Common myeloid progenitor, CD34-positive (primary cell): Measurements from ENCODE around the gene GFOD1.

Source experiments
- CTCF ChIA-PET: fragments of 350-600 bp; sonication (Branson Sonifier 250); formaldehyde crosslinking; loops from one replicate; lab custom pipeline; 2021; ENCODE audit warnings: antibody characterized with exemption; lab: Charles Lee
- POLR2A ChIA-PET: fragments of 350-600 bp; sonication (Branson Sonifier 250); formaldehyde crosslinking; loops from one replicate; lab custom pipeline; 2021; ENCODE audit warnings: antibody characterized with exemption; lab: Charles Lee
- DNase-seq, 3 donors: peaks; one replicate each; pipeline versions ENCODE4 v3.0.0 to v3.0.0-alpha.2; 2013
- H3K27ac ChIP-seq, 2 experiments: 1 replicate in 1 of 2; 2 replicates in 1 of 2; pipeline ENCODE4 v1.7.0; 2013; ENCODE audit warnings: inconsistent platforms in 2 of 2, low read length in 2 of 2, mild to moderate bottlenecking in 2 of 2, low read depth in 1 of 2, moderate library complexity in 1 of 2; ENCODE audit not compliant: severe bottlenecking in 2 of 2, insufficient read depth in 1 of 2, poor library complexity in 1 of 2
- H3K27me3 ChIP-seq, 5 experiments: replicated peaks in 2 of 5; 1 replicate in 3 of 5; 2 replicates in 2 of 5; pipeline versions ENCODE4 v1.6.1 to v1.7.0; 2013; ENCODE audit warnings: low read length in 4 of 5, mild to moderate bottlenecking in 2 of 5, moderate library complexity in 2 of 5, inconsistent platforms in 1 of 5; ENCODE audit not compliant: insufficient read depth in 5 of 5, control insufficient read depth in 4 of 5
- H3K36me3 ChIP-seq, 4 experiments: 1 replicate in 2 of 4; 2 replicates in 2 of 4; pipeline versions ENCODE4 v1.6.1 to v1.7.0; 2013; ENCODE audit warnings: low read length in 3 of 4, control low read depth in 1 of 4, mild to moderate bottlenecking in 1 of 4; ENCODE audit not compliant: control insufficient read depth in 4 of 4, insufficient read depth in 4 of 4
- H3K4me1 ChIP-seq, 4 experiments: 1 replicate in 3 of 4; 2 replicates in 1 of 4; pipeline versions ENCODE4 v1.6.1 to v1.7.1; 2013; ENCODE audit warnings: low read length in 3 of 4, mild to moderate bottlenecking in 3 of 4, control low read depth in 1 of 4, inconsistent platforms in 1 of 4, moderate library complexity in 1 of 4; ENCODE audit not compliant: control insufficient read depth in 4 of 4, insufficient read depth in 4 of 4; ENCODE audit errors: control extremely low read depth in 1 of 4
- H3K4me3 ChIP-seq, 7 experiments: 1 replicate in 4 of 7; 2 replicates in 3 of 7; pipeline versions ENCODE4 v1.5.1 to v1.7.0; 2013; ENCODE audit warnings: mild to moderate bottlenecking in 7 of 7, low read length in 6 of 7, moderate library complexity in 6 of 7, inconsistent platforms in 2 of 7, low read depth in 2 of 7, control low read depth in 1 of 7; ENCODE audit not compliant: insufficient read depth in 4 of 7, control insufficient read depth in 1 of 7; ENCODE audit errors: extremely low read depth in 1 of 7
- H3K9me3 ChIP-seq, 5 experiments: 1 replicate in 4 of 5; 2 replicates in 1 of 5; pipeline versions ENCODE4 v1.6.1 to v1.7.1; 2013; ENCODE audit warnings: low read length in 4 of 5, mild to moderate bottlenecking in 2 of 5, inconsistent platforms in 1 of 5, low read depth in 1 of 5, moderate library complexity in 1 of 5; ENCODE audit not compliant: control insufficient read depth in 4 of 5, insufficient read depth in 2 of 5; ENCODE audit errors: control extremely low read depth in 1 of 5
- WGBS: methylation state at CpG from one replicate; pipeline ENCODE4 v1.1.5; 2013; ENCODE audit not compliant: insufficient coverage; 5-methylcytosine and 5-hydroxymethylcytosine counted together

The GFOD1 gene

DNA sequence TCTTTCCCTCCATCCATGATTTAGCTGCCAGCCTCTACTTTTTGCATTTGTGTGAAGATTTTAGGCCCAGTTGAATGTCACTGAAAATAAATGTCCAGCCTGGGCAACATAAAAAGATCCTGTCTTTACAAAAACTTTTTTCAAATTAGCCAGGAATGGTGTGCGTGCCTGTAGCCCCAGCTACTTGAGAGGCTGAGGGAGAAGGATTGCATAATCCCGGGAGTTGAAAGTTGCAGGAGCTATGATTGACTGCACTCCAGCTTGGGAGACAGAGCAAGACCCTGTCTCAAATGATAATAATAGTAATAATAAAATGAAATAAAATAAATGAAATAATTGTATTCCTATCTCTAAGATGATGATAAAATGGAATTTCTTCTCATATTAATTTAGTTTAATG is 5.0 kb upstream of the GFOD1 start:
- ChIA-PET POLR2A (no interaction called here), CTCF (interaction anchor here (1.3 kb wide), 1 partner anchor 15 kb away, joined by 3 read pairs; no protein-coding TSS in a partner anchor)
- H3K27me3 ChIP-seq, result no peaks in the 10 kb centered on the region

DNA sequence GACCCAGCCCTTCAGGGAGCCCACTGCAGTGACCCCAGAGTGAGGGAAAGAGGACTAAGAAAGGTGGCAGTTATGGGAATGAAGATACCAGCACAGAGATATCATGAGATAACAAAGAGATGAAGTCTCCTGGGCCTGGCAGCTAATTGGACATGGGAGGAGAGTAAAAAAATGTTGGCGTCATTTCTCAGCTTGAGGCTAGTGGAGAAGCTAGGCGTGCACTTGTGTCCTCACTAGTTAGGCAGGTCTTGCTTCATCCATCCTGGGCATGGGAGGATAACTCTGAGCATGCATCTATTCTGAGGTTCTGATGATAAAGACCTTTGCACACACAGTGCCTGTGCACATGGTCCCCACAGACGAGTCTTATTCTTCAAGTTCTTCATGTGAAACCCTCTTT is 4.1 kb upstream of the GFOD1 start:
- Histone ChIP-seq H3K9me3 (no peaks in the 10 kb centered on the region), H3K4me3 (no peak overlapping the region), H3K27me3 (no peaks in the 10 kb centered on the region), H3K36me3 (no peaks in the 10 kb centered on the region), H3K27ac (no peak overlapping the region), H3K4me1 (peaks cover 0 to 13% (median 12%) of the 10 kb centered on the region in 4 experiments)
- ChIA-PET POLR2A (interaction anchor here (0.5 kb wide), 1 partner anchor 524 kb away, joined by 3 read pairs; no protein-coding TSS in a partner anchor), CTCF (no interaction called here)
- WGBS, result 100% methylated on average over 2 of the region's 3 CpGs
- no peak for DNase-seq

More for the DNA sequence above, 5.0 kb upstream of the GFOD1 start:
- Histone ChIP-seq H3K4me1 (peaks cover 0 to 10% (median 6%) of the 10 kb centered on the region in 4 experiments), H3K27ac (no peak overlapping the region), H3K9me3 (no peaks in the 10 kb centered on the region), H3K36me3 (no peaks in the 10 kb centered on the region), H3K4me3 (no peak overlapping the region)
- no peak for DNase-seq
- WGBS, result no CpG with 5 or more reads among the region's 2 CpGs

DNA sequence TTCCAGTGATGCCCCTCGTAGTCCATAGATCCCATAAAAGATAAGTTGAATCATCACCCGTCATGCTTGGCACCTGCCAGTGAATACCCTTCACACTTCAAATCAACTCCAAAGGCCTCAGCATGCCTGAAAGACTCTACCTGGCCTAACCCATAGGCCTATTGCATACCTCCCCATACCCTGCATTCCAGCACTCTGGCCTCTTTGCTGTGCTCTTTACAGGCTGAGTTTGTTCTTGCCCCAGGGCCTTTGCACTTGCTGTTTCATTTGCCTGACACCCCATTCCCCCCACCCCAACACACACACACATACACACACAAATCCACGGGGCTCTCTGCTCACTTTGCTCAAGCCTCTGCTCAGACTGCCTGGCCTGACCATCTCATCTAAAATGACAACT is 3.0 kb upstream of the GFOD1 start:
- peaks cover 3 to 21% (median 20%) of the 10 kb centered on the region in 4 experiments for H3K4me1 ChIP-seq
- WGBS, result 94% methylated on average over 3 of the region's 3 CpGs
- DNase-seq, result no peak
- no peak overlapping the region for H3K27ac ChIP-seq
- ChIA-PET POLR2A (no interaction called here), CTCF (no interaction called here)
- H3K4me3 ChIP-seq, result no peak overlapping the region
- H3K9me3 ChIP-seq, result no peaks in the 10 kb centered on the region
- H3K27me3 ChIP-seq, result no peaks in the 10 kb centered on the region
- H3K36me3 ChIP-seq, result no peaks in the 10 kb centered on the region

DNA sequence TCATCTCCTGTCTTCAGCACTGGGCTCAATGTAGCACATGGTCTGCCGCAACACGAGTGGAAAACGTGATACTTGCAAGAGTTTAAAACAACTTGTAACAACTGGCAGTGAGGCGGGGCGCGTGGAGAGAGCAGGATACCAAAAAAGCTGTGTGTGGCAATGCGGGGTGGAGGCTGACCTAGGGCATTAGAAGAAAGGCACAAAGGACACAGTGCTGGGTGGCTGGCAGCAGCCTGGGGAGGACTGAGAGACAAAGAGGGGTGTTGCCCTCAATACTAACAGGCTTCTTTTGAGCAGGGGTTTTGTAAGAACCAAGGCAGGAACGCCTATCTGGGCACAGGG is 1.5 kb upstream of the GFOD1 start:
- Histone ChIP-seq H3K36me3 (no peaks in the 10 kb centered on the region), H3K9me3 (no peaks in the 10 kb centered on the region), H3K27ac (no peak overlapping the region), H3K4me3 (no peak overlapping the region), H3K4me1 (peaks cover 13 to 37% (median 35%) of the 10 kb centered on the region in 4 experiments), H3K27me3 (no peaks in the 10 kb centered on the region)
- WGBS, result 96% methylated on average over 8 of the region's 8 CpGs
- ChIA-PET CTCF (interaction anchor here (0.6 to 1.3 kb wide), 3 partner anchors 16 to 87 kb away, joined by 3 to 4 read pairs (median 3); no protein-coding TSS in a partner anchor), POLR2A (no interaction called here)
- no peak for DNase-seq

DNA sequence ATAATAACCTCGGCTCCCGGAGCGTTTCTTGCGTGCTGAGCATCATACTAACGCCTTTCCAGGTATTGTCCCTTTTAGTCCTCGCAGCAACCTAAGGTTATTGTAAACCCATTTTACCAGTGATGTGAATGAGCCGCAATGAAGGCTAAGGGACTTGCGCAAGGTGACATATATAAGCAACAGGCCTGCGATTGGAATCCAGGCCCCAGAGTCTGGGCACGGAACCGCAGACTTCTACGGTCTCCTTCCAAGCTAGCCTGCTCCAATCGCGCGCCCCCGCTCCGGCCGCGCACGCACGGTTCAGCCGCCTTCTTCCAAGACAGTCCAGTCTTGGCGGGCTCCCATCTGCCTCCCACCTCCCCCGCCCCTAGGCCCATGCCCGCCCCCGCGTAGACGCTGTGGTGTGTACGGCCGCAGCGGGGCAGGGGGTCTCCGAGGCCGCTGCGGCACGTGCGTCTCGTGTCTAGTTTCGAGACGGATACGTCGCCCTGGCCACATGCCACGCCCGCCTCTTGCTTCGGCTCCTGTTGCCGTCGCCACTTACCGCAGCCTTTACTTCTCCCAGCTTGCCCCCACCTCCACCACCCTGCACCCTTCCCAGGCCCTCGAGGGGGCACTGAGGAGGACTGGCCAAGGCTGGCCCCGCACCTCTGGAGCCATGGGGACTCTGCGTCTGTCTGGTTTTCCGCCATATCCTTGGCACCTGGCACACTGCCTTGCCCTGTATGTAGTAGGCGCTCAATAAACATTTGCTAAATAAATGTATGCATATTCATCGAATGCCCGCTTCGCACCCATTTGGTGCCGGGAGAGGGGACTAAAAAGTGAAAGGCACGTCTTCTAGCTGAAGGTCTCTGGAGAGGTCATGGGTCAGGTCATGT is 855 bp upstream of the GFOD1 start:
- DNase-seq, result peak; percentile 30 to 75 (median 68)
- H3K27me3 ChIP-seq, result no peaks in the 10 kb centered on the region
- ChIA-PET CTCF (interaction anchor here (1.1 to 1.3 kb wide), 2 partner anchors 16 to 87 kb away, joined by 3 to 4 read pairs; no protein-coding TSS in a partner anchor), POLR2A (interaction anchor here (1.1 kb wide), 1 partner anchor 150 kb away, joined by 3 read pairs; no protein-coding TSS in a partner anchor)
- 17% methylated on average over 54 of the region's 57 CpGs for WGBS
- H3K36me3 ChIP-seq, result no peaks in the 10 kb centered on the region
- no peaks in the 10 kb centered on the region for H3K9me3 ChIP-seq
- H3K4me3 ChIP-seq, result peak overlapping the region; percentile 35 to 81 (median 74)
- peaks cover 13 to 43% (median 41%) of the 10 kb centered on the region in 4 experiments for H3K4me1 ChIP-seq
- no peak overlapping the region for H3K27ac ChIP-seq

DNA sequence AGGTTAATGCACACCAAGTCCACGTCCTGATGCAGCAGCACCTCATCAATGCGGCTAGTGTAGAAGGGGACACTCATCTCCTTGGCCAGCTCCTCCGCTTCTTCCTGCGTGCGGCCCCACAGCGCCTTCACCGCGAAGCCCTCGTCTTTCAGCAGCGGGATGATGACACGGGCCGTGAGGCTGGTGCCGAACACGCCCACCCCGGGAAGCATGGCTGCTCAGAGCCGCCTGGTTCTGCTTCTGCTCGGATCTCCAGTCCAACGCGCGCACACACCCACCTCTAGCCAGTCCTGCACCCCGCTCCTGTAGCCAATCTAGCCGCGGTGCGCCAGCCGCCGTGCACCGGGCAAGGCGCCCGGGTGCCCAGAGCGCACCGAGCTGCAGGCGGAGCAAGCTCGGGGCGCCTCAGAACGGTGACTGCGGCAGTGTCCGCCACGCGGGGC is 700 bp downstream of the GFOD1 start:
- peak overlapping the region; percentile 73 to 81 (median 76) for H3K4me3 ChIP-seq
- peaks cover 13 to 47% (median 43%) of the 10 kb centered on the region in 4 experiments for H3K4me1 ChIP-seq
- under 1% methylated on average over 17 of the region's 39 CpGs for WGBS
- H3K36me3 ChIP-seq, result no peaks in the 10 kb centered on the region
- DNase-seq, result peak; percentile 66 to 85 (median 80)
- ChIA-PET CTCF (interaction anchor here (0.7 to 1.8 kb wide), 8 partner anchors 13 to 151 kb away, joined by 3 to 8 read pairs (median 4); partner anchors contain the start of gene SIRT5), POLR2A (interaction anchor here (0.6 to 1.0 kb wide), 2 partner anchors 21 to 27 kb away, joined by 3 read pairs; no protein-coding TSS in a partner anchor)
- H3K27ac ChIP-seq, result peak overlapping the region in 1 of 2 experiments; percentile 25
- no peaks in the 10 kb centered on the region for H3K9me3 ChIP-seq
- no peaks in the 10 kb centered on the region for H3K27me3 ChIP-seq
